H1 (cell line): ENCODE measurements around the gene AMIGO2. TPM values are rescaled to one million over a fixed set of nuclear protein-coding genes. Genes with fewer than 3 reads are reported as not detected.

Experiments used
- CTCF ChIA-PET: fragments of 300-600 bp; sonication (Branson Sonifier 250); formaldehyde crosslinking; loops from one replicate; lab custom pipeline; 2021; ENCODE audit not compliant: partially characterized antibody; lab: Charles Lee
- POLR2A ChIA-PET: fragments of 300-600 bp; sonication (Branson Sonifier 250); formaldehyde crosslinking; loops from one replicate; lab custom pipeline; 2021; ENCODE audit warnings: inconsistent platforms; ENCODE audit not compliant: partially characterized antibody; lab: Charles Lee
- DNase-seq, 2 experiments: peaks; one replicate each; pipeline versions ENCODE4 v3.0.0 to v3.0.0-alpha.2; 2010 to 2022; ENCODE audit warnings: low spot score in 2 of 2, low read depth in 1 of 2, mixed read lengths in 1 of 2
- FAIRE-seq: peaks from 2 replicates; lab custom pipeline; 2011; peaks lifted over from hg19 to GRCh38; lab: Jason Lieb, UNC
- H2AFZ ChIP-seq: 2 replicates; pipeline ENCODE4 v1.8.1; 2012; ENCODE audit warnings: low read length, inconsistent platforms
- H2AK5ac ChIP-seq: 2 replicates; pipeline ENCODE4 v1.6.1; 2013; ENCODE audit warnings: low read depth, low read length
- H2BK120ac ChIP-seq: replicated peaks from 2 replicates; pipeline ENCODE3; 2013; ENCODE audit warnings: low read depth, low read length, inconsistent platforms
- H2BK12ac ChIP-seq: 2 replicates; pipeline ENCODE4 v1.6.1; 2013; ENCODE audit warnings: low read depth, low read length
- H2BK15ac ChIP-seq: 2 replicates; pipeline ENCODE4 v1.6.1; 2013; ENCODE audit warnings: low read length
- H2BK20ac ChIP-seq: 2 replicates; pipeline ENCODE4 v1.6.1; 2013; ENCODE audit warnings: low read length
- H2BK5ac ChIP-seq: 2 replicates; pipeline ENCODE4 v1.6.1; 2013; ENCODE audit warnings: low read depth, low read length
- H3K14ac ChIP-seq: 2 replicates; pipeline ENCODE4 v1.6.1; 2013; ENCODE audit warnings: inconsistent platforms; ENCODE audit not compliant: insufficient read length
- H3K18ac ChIP-seq: 2 replicates; pipeline ENCODE4 v1.6.1; 2013; ENCODE audit warnings: low read length; ENCODE audit errors: extremely low read depth
- H3K23ac ChIP-seq: 2 replicates; pipeline ENCODE4 v1.6.1; 2013; ENCODE audit warnings: inconsistent platforms; ENCODE audit not compliant: insufficient read length
- H3K23me2 ChIP-seq: 2 replicates; pipeline ENCODE4 v1.6.1; 2013; ENCODE audit warnings: low read depth, low read length
- H3K27ac ChIP-seq: 2 replicates; pipeline ENCODE4 v1.6.1; 2011; ENCODE audit warnings: low read depth, low read length, inconsistent platforms
- H3K27me3 ChIP-seq, 4 experiments: replicated peaks in 1 of 4; 1 replicate in 1 of 4; 2 replicates in 3 of 4; pipeline versions ENCODE4 v1.6.1 to v1.8.1; 2011 to 2013; ENCODE audit warnings: low read length in 3 of 4, mild to moderate bottlenecking in 3 of 4, inconsistent platforms in 2 of 4, mixed read lengths in 2 of 4, moderate library complexity in 1 of 4; ENCODE audit not compliant: control insufficient read depth in 3 of 4, insufficient read depth in 3 of 4; ENCODE audit errors: extremely low read depth in 1 of 4
- H3K36me3 ChIP-seq, 4 experiments: 2 replicates each; pipeline versions ENCODE4 v1.6.1 to v1.8.1; 2011 to 2013; ENCODE audit warnings: mild to moderate bottlenecking in 4 of 4, low read length in 3 of 4, moderate library complexity in 2 of 4, control low read depth in 1 of 4, inconsistent platforms in 1 of 4; ENCODE audit not compliant: insufficient read depth in 4 of 4, control insufficient read depth in 2 of 4
- H3K4ac ChIP-seq: replicated peaks from 2 replicates; pipeline ENCODE3; 2013; ENCODE audit warnings: low read length, low read depth, mixed read lengths, inconsistent platforms; ENCODE audit not compliant: insufficient read length
- H3K4me1 ChIP-seq, 4 experiments: replicated peaks in 1 of 4; 1 replicate in 1 of 4; 2 replicates in 3 of 4; pipeline versions ENCODE4 v1.6.1 to v1.8.1; 2011 to 2013; ENCODE audit warnings: low read length in 3 of 4, inconsistent platforms in 2 of 4, mixed read lengths in 1 of 4; ENCODE audit not compliant: insufficient read depth in 4 of 4, control insufficient read depth in 3 of 4
- H3K4me2 ChIP-seq, 2 experiments: 2 replicates each; pipeline versions ENCODE4 v1.6.1 to v1.8.1; 2011 to 2013; ENCODE audit warnings: low read depth in 2 of 2, low read length in 2 of 2, control low read depth in 1 of 2, inconsistent platforms in 1 of 2, mild to moderate bottlenecking in 1 of 2; ENCODE audit not compliant: insufficient read depth in 1 of 2
- H3K4me3 ChIP-seq, 4 experiments: fragments of 200-600, 300-600 bp in 1 of 4; sonication (generic), shearing (Covaris generic), sonication (Bioruptor Twin) in 1 of 4; 2 replicates each; pipeline versions ENCODE4 v1.5.1 to v1.8.1; 2011 to 2016; ENCODE audit warnings: low read length in 4 of 4, low read depth in 3 of 4, control low read depth in 2 of 4, inconsistent platforms in 2 of 4, mild to moderate bottlenecking in 2 of 4, mixed read lengths in 1 of 4, moderate library complexity in 1 of 4; ENCODE audit not compliant: insufficient read depth in 2 of 4; ENCODE audit errors: extremely low read depth in 1 of 4
- H3K56ac ChIP-seq: replicated peaks from 2 replicates; pipeline ENCODE3; 2013; ENCODE audit warnings: low read depth, mild to moderate bottlenecking, mixed read lengths, low read length, inconsistent platforms; ENCODE audit not compliant: insufficient read length
- H3K79me1 ChIP-seq: 2 replicates; pipeline ENCODE4 v1.6.1; 2013; ENCODE audit warnings: low read depth, low read length, control low read depth
- H3K79me2 ChIP-seq, 2 experiments: 2 replicates each; pipeline versions ENCODE4 v1.6.1 to v1.8.1; 2012 to 2013; ENCODE audit warnings: low read length in 2 of 2, mild to moderate bottlenecking in 2 of 2, inconsistent platforms in 1 of 2; ENCODE audit not compliant: insufficient read depth in 2 of 2, control insufficient read depth in 1 of 2
- H3K9ac ChIP-seq, 4 experiments: replicated peaks in 1 of 4; 1 replicate in 1 of 4; 2 replicates in 3 of 4; pipeline versions ENCODE4 v1.6.1 to v1.8.1; 2011 to 2013; ENCODE audit warnings: low read depth in 3 of 4, low read length in 3 of 4, control low read depth in 2 of 4, mild to moderate bottlenecking in 2 of 4, moderate library complexity in 2 of 4, inconsistent platforms in 1 of 4; ENCODE audit errors: extremely low read depth in 1 of 4
- H3K9me3 ChIP-seq, 2 experiments: 2 replicates each; pipeline versions ENCODE4 v1.6.1 to v1.8.1; 2012 to 2013; ENCODE audit warnings: mild to moderate bottlenecking in 2 of 2, moderate library complexity in 2 of 2, control low read depth in 1 of 2, inconsistent platforms in 1 of 2, low read depth in 1 of 2, low read length in 1 of 2, mixed read lengths in 1 of 2; ENCODE audit not compliant: insufficient read depth in 2 of 2
- H4K20me1 ChIP-seq, 2 experiments: replicated peaks in 1 of 2; 2 replicates each; pipeline versions ENCODE3 to v1.8.1; 2011 to 2013; ENCODE audit warnings: inconsistent platforms in 2 of 2, low read length in 2 of 2, mild to moderate bottlenecking in 1 of 2; ENCODE audit not compliant: insufficient read depth in 2 of 2, control insufficient read depth in 1 of 2
- H4K5ac ChIP-seq: 2 replicates; pipeline ENCODE4 v1.6.1; 2013; ENCODE audit warnings: low read length, low read depth, mixed read lengths, inconsistent platforms; ENCODE audit not compliant: insufficient read length
- H4K8ac ChIP-seq: 2 replicates; pipeline ENCODE4 v1.8.0; 2013; ENCODE audit warnings: mild to moderate bottlenecking, moderate library complexity, low read length, inconsistent platforms; ENCODE audit not compliant: insufficient read depth; ENCODE audit errors: extremely low read depth
- H4K91ac ChIP-seq: replicated peaks from 2 replicates; pipeline ENCODE3; 2013; ENCODE audit warnings: low read length, mixed read lengths, inconsistent platforms; ENCODE audit not compliant: insufficient read length
- CEBPB ChIP-seq: IDR thresholded peaks from 2 replicates; pipeline ENCODE4 v1.6.1; 2012; ENCODE audit warnings: low read depth, low read length
- KDM4A ChIP-seq: IDR thresholded peaks from one replicate; pipeline ENCODE4 v1.7.1; 2012; ENCODE audit warnings: low read depth, mild to moderate bottlenecking, moderate library complexity, low read length, inconsistent platforms; ENCODE audit not compliant: severe bottlenecking
- RXRA ChIP-seq: IDR thresholded peaks from 2 replicates; pipeline ENCODE4 v1.6.1; 2011; ENCODE audit warnings: low read depth, mild to moderate bottlenecking, low read length, moderate library complexity; ENCODE audit not compliant: insufficient read depth
- WGBS, 2 experiments: shearing (Covaris generic) in 1 of 2; methylation state at CpG; one replicate each; pipeline versions ENCODE4 v1.1.6 to v1.1.7; 2013 to 2015; ENCODE audit warnings: low lambda C conversion rate in 2 of 2, mixed read lengths in 2 of 2, inconsistent platforms in 1 of 2, low coverage in 1 of 2, missing lambda C conversion rate in 1 of 2; ENCODE audit not compliant: insufficient replicate concordance in 2 of 2, insufficient coverage in 1 of 2, insufficient read length in 1 of 2; ENCODE audit errors: extremely low coverage in 1 of 2, missing lambda C conversion rate in 1 of 2; 5-methylcytosine and 5-hydroxymethylcytosine counted together
- polyA plus RNA-seq, 7 experiments: library from polyadenylated mRNA; depleted of rRNA in 3 of 7; stranded (reverse) in 5 of 7; unstranded in 2 of 7; fragments of >200 nt in 5 of 7; fragments of 200-250 nt in 2 of 7; gene quantifications; 1 replicate in 5 of 7; 2 replicates in 1 of 7; 4 replicates in 1 of 7; pipeline versions ENCODE4 v1.2.1 to v1.2.3, GENCODE V29; 2011 to 2013; ENCODE audit warnings: missing spikeins in 2 of 7, mixed read lengths in 2 of 7
- total RNA-seq: library from RNA; stranded (reverse); fragmentation: NEBNext Ultra II Directional; extraction: Animal tissue kit (Norgen Biotek cat#: 25700); gene quantifications from 2 replicates; pipeline ENCODE4 v1.2.1, GENCODE V29; 2021

AMIGO2 gene
- total and polyA plus RNA-seq, 2 of the 8 experiments (the other 6 are each of a cell fraction or from before 2014, with no cell fraction given), result 1.7 to 3.3 TPM

GRCh38 chr12:47105914-47106674 is 26.3 kb upstream of the AMIGO2 start:
- no peak for FAIRE-seq
- POLR2A ChIA-PET, result no interaction called here

More at GRCh38 chr12:47105914-47106674, 26.3 kb upstream of the AMIGO2 start:
- CTCF ChIA-PET, result interaction anchor here (1.0 to 2.2 kb wide), 3 partner anchors 12 to 87 kb away, joined by 3 to 9 read pairs (median 3); no protein-coding TSS in a partner anchor
- H2BK15ac ChIP-seq, result no peak overlapping the region
- no peak overlapping the region for H3K27ac ChIP-seq
- H3K4me1 ChIP-seq, result no peaks in the 10 kb centered on the region
- H3K27me3 ChIP-seq, result no peaks in the 10 kb centered on the region
- no peak overlapping the region for H2BK5ac ChIP-seq
- H3K4me2 ChIP-seq, result no peak overlapping the region
- DNase-seq, result no peak
- H2AK5ac ChIP-seq, result no peak overlapping the region
- no peak overlapping the region for H3K4ac ChIP-seq
- no peaks in the 10 kb centered on the region for H3K79me1 ChIP-seq
- H3K23me2 ChIP-seq, result no peaks in the 10 kb centered on the region
- TF ChIP-seq KDM4A (no peak), CEBPB (0 out of 2 replicates have a peak, but pooled peaks have one; percentile 6), RXRA (no peak)
- TF ChIP-seq, all 59 proteins: peak for 1
- Histone ChIP-seq H2BK12ac (no peak overlapping the region), H3K9ac (no peak overlapping the region), H3K23ac (no peak overlapping the region), H3K36me3 (no peaks in the 10 kb centered on the region), H4K91ac (no peak overlapping the region), H3K79me2 (no peaks in the 10 kb centered on the region), H3K14ac (no peak overlapping the region), H3K4me3 (no peak overlapping the region), H4K5ac (no peak overlapping the region), H2AFZ (no peak overlapping the region), H3K9me3 (no peaks in the 10 kb centered on the region), H3K56ac (no peak overlapping the region), H2BK20ac (no peak overlapping the region), H4K8ac (no peak overlapping the region), H3K18ac (no peak overlapping the region), H4K20me1 (no peaks in the 10 kb centered on the region), H2BK120ac (no peak overlapping the region)
- WGBS, 2 experiments, result 93% methylated on average over 9 of the region's 10 CpGs; no CpG with 5 or more reads in 1 of the 2 experiments
